Measurements from ENCODE around the gene TRAK1.

- TF ChIP-seq CTCF (conservative IDR thresholded peaks at IDR 0.05; ENCODE audit: low read length): no peak
- no peak for TF ChIP-seq EZH2phosphoT487 (IDR thresholded peaks at IDR 0.05; ENCODE audit: borderline replicate concordance, low read depth, low read length)
Measured at GRCh38 chr3:42216931-42217333, 125.8 kb downstream of the TRAK1 start.

Measured in OCI-LY7 (cell line).